ENCODE results near the gene CACNA2D3.
A peak's percentile ranks its signal among the peaks of the same experiment; 100 is the strongest.
"Not testable (repeated sequence)": the region's sequence is repeated elsewhere in the genome, so short reads cannot be mapped to it uniquely, and the experiment has no call there.

Gene CACNA2D3

GRCh38 chr3:54950391-54951003 is 828.1 kb downstream of the CACNA2D3 start:
- no peak for FAIRE-seq

DNA sequence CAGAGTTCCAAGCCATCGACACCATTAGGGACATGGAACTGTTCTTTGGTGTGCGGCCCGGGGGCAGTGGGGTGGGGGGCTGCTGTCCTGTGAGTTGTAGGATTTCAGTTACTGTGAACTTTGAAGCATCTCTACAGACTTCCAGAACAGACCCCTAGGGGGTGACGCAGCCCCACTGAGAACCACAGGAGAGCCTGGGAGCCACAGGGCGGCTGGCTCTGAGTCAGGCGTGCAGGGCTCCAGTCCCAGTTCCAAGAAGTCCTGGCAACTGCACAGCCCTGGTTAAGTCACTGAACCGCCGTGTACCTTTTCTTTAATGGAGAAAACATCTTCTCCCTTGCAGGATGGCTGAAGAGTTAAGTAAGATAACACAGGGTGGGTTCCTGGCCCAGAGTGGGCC is 829.1 kb downstream of the CACNA2D3 start:
- DNase-seq (ENCODE audit: low spot score) (peak; percentile 81), FAIRE-seq (no peak)

More at GRCh38 chr3:54950391-54951003, 828.1 kb downstream of the CACNA2D3 start:
- DNase-seq (ENCODE audit: low spot score) = no peak

- DNase-seq (ENCODE audit: low spot score) (peak; percentile 72), FAIRE-seq (no peak)
Observed at GRCh38 chr3:54954022-54954421, 831.7 kb downstream of the CACNA2D3 start.

DNA sequence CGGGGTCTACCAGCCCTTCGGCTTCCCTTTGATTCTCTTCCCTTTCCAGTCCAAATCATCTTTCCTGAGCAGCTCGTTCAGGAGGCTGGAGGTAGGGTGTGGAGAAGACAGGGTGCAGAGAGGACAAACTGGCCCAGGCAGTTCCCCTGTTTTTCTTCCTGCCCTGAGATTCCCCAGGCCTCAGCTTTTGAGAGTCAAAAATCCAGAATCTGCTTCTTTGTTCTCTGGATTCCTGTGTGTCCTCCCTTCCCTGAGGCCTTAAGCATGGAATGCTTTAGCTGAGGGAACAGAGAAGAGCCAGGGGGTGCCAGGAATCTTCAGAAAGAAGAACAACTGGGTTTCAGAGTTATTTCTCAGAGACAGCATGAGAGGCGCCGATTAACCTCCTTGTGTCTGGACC is 832.2 kb downstream of the CACNA2D3 start:
- FAIRE-seq (no peak), DNase-seq (ENCODE audit: low spot score) (no peak)

GRCh38 chr3:54955496-54955895 is 833.1 kb downstream of the CACNA2D3 start:
- FAIRE-seq = no peak
- no peak for DNase-seq (ENCODE audit: low spot score)

GRCh38 chr3:54955941-54956340 is 833.6 kb downstream of the CACNA2D3 start:
- FAIRE-seq (no peak), DNase-seq (ENCODE audit: low spot score) (no peak)

DNA sequence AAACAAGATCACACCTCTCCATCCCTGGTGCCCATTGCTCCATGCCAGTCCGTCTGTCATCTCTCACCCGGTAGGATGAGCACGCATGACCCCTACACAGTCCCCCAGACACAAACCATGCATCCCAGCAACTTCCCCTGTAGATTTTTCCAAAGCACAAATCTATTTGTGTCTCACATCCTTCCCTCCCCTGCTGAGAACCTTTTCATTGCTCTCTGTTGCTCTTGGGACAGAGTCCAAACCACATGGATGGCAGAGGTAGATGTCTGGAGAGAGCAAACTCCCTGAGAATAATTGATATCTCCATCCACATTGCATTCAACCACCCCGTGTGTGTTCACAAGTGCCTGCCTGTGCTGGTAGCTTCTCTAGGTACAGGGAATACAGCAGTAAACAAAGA is 835.4 kb downstream of the CACNA2D3 start:
- no peak for FAIRE-seq

DNA sequence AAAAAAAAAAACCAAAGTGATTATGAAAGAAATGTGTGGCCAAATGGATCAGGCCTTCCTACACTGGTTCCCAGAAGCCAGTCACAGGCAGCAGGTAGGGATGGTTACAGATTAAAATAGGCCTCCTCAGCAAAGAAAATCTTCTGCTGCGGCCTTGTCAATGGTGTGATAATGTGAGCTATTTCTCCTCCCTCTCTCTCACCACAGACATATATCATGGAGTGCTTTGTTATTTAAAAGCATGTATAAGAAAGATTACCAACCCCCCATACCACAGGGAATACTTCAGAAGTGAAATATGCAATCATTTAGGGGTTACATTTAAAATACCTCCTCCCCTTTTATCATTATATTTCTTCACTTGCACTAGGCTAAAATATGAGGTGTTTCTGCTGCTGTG is 837.7 kb downstream of the CACNA2D3 start:
- no peak for FAIRE-seq

More for the DNA sequence above, 835.4 kb downstream of the CACNA2D3 start:
- DNase-seq (ENCODE audit: low spot score) = no peak

DNA sequence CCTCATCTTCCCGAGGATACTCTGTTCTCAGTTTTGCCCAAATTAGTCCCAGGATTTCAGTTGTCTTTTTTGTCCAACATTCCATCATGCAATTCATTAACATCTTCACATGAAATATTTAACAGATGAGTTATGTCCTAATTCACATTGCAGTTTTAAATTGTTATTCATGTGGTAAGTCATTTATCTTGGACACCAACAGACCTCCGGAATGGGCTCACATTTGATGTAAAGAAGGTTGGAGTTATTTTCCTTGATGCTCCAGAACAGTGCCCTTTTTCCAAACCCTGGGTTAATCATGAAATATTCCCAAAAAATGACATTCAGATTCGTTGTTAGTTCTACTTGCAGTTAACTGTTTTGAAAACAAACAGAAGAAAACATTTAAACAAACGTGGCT is 838.3 kb downstream of the CACNA2D3 start:
- FAIRE-seq (no peak), DNase-seq (ENCODE audit: low spot score) (no peak)

More for the DNA sequence above, 837.7 kb downstream of the CACNA2D3 start:
- no peak for DNase-seq (ENCODE audit: low spot score)

GRCh38 chr3:54962200-54962599 is 839.8 kb downstream of the CACNA2D3 start:
- FAIRE-seq = no peak

GRCh38 chr3:54963641-54964040 is 841.3 kb downstream of the CACNA2D3 start:
- DNase-seq (ENCODE audit: low spot score) (no peak), FAIRE-seq (no peak)

More at GRCh38 chr3:54962200-54962599, 839.8 kb downstream of the CACNA2D3 start:
- no peak for DNase-seq (ENCODE audit: low spot score)

- FAIRE-seq = no peak
- DNase-seq (ENCODE audit: low spot score) = no peak
Observed at GRCh38 chr3:54964081-54964480, 841.7 kb downstream of the CACNA2D3 start.

DNA sequence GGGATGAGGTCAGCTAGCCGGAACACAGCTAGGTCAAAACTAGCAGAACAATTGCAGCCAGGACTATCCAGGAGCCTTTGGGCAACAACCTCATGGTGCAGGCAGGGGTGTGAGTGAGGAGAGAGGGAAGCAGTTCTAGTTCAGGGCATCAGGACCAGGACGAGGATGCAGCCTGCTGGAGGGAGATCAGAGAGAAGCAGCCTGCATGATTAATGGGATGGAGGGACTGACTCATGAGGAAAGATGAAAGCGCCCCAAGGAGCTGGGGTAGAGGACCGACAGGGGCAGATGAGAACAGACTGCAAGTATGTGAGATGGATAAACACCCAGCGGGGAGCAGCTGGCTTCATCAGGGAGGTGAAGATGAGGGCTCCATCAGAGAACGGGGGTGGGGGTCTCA is 843.4 kb downstream of the CACNA2D3 start:
- FAIRE-seq = no peak
- DNase-seq (ENCODE audit: low spot score) = no peak

- FAIRE-seq = no peak
Observed at GRCh38 chr3:54966979-54967378, 844.6 kb downstream of the CACNA2D3 start.

GRCh38 chr3:54967731-54968161 is 845.4 kb downstream of the CACNA2D3 start:
- FAIRE-seq = no peak
- DNase-seq (ENCODE audit: low spot score) = no peak

More at GRCh38 chr3:54966979-54967378, 844.6 kb downstream of the CACNA2D3 start:
- no peak for DNase-seq (ENCODE audit: low spot score)

DNA sequence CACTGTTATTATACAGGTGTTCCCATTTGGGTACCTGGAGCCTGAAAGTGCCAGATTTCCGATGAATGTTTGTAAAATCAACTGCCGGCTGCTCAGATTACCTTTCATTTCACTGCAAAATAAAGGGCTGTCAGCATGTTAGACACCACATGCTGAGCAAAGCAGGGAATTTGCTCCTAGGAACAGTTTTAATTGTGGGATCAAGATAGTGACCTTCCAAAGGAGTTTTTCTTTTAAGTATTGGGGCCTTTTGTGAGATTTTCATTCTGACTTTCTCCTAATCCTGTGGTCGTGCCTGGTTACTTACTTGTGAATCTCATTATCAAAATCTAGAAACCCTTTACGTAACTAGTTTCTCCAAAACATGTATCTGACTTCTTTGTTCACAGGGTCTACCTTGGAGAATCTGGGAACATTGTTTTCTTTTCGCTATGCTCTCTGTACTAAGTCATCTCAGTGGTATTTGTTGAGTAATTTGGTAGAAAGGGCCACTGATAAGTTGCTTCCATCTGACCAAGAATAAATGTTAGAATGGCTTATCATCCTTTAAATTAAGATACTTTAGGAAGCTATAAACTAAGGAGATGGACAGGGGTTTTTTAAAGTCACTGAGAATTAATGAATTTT is 846.3 kb downstream of the CACNA2D3 start:
- no peak for DNase-seq (ENCODE audit: low spot score)
- no peak for FAIRE-seq

GRCh38 chr3:54969652-54970051 is 847.3 kb downstream of the CACNA2D3 start:
- no peak for FAIRE-seq
- no peak for DNase-seq (ENCODE audit: low spot score)

GRCh38 chr3:54970895-54971294 is 848.5 kb downstream of the CACNA2D3 start:
- DNase-seq (ENCODE audit: low spot score) = no peak
- FAIRE-seq = no peak

DNA sequence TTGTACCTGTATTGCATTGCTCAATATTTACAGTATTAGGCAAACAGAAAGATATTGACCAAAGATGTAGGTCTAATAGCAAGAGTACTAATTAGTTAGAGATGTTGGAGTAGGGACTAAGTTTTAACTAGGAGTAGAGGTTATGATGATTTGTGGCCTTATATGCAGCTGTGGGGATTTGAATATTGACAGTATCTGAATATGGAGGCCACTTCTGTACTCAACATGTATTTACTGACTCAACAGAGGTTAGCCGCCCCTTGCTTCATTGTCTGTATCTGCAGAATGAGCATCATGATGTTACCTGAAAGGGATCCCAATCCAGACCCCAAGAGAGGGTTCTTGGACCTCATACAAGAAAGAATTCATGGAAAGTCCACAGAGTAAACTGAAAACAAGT is 855.1 kb downstream of the CACNA2D3 start:
- FAIRE-seq (no peak), DNase-seq (ENCODE audit: low spot score) (no peak)

DNA sequence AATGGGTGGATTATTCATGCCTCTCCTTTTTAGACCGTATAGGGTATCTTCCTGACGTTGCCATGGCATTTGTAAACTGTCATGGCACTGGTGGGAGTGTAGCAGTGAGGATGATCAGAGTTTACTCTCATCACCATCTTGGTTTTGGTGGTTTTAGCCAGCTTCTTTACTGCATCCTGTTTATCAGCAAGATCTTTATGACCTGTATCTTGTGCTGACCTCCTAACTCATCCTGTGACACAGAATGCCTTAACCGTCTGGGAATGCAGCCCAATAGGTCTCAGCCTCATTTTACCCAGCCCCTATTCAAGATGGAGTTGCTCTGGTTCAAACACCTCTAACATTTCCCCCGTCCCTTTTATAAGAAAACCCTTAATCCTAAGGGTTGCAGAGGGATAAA is 855.6 kb downstream of the CACNA2D3 start:
- FAIRE-seq = not testable (repeated sequence)

DNA sequence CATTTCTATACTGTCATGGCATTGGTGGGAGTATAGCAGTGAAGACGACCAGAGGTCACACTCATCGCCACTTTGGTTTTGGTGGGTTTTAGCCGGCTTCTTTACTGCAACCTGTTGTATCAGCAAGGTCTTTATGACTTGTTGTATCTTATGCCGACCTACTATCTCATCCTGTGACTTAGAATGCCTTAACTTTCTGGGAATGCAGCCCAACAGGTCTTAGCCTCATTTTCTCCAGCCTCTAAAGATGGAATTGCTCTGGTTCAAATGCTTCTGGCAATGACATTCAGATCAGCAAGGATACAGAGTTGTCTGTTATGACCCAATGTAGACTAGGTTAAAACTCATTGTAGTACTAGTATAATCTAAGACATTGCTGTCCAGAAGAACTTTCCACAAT is 860.5 kb downstream of the CACNA2D3 start:
- FAIRE-seq = no peak
- no peak for DNase-seq (ENCODE audit: low spot score)

More for the DNA sequence above, 855.6 kb downstream of the CACNA2D3 start:
- DNase-seq (ENCODE audit: low spot score) = not testable (repeated sequence)

DNA sequence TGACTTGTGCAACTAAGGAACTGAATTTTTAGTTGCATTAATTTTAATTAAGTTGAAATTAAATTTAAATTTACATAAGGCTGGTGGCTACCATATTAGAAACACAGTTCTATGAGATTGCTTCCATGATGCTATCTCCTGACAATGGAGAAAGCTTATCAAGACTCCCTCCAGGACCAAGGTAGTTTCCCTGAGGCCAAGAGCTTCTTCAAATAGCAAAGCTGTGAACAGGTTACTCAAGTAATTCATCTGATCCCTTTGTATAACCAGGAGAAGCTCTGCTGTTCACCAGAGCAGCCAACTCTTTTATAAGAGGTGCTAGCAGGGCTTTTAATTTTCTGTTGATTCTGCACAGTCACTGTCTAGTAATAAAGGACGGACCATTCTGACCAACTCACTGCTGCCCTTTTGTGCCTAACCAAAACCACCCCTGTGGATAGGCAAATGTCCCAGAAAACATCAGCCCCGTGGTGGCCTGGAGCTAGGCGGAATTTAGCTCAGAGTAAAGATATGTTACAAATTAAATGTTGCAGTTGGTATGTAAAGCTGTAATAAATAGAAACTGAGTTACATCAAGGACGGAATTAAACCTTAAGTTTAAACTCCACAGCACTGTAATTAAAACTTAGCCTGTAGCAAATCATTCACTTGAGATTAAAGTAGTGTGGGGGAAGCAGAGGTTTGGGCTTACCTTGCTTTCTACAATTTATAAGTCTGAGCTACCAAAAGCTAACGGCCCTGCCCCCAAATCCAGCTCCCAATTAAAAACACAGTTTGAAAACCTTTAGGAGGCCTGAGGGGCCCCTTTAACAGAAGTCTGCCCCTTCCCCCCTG is 861.1 kb downstream of the CACNA2D3 start:
- no peak for FAIRE-seq
- DNase-seq (ENCODE audit: low spot score) = no peak
